ENCODE data around the gene TLE4. TPM values are rescaled to one million over a fixed set of nuclear protein-coding genes. Genes with fewer than 3 reads are reported as not detected.

The TLE4 gene
- total RNA-seq, 1 experiment from 2014 or later = 8.7 TPM

GRCh38 chr9:79568337-79569101 is 3.2 kb upstream of the TLE4 start:
- POLR2A ChIA-PET = interaction anchor here (1.0 to 1.3 kb wide), 3 partner anchors 25 to 579 kb away, joined by 3 to 5 read pairs (median 3); no protein-coding TSS in a partner anchor

GRCh38 chr9:79569814-79570447 is 1.8 kb upstream of the TLE4 start:
- Mint-ChIP-seq H3K27ac (ENCODE audit: low read depth, unreplicated experiment) (no peak overlapping the region), H3K4me1 (ENCODE audit: insufficient read depth, unreplicated experiment) (peaks cover 10% of the 10 kb centered on the region), H3K4me3 (ENCODE audit: unreplicated experiment) (no peak overlapping the region), H3K9me3 (ENCODE audit: unreplicated experiment) (no peaks in the 10 kb centered on the region), H3K27me3 (ENCODE audit: insufficient read depth, unreplicated experiment) (no peaks in the 10 kb centered on the region), H3K36me3 (ENCODE audit: insufficient read depth, unreplicated experiment) (no peaks in the 10 kb centered on the region)
- intact Hi-C loops (cut with micrococcal nuclease) = loop anchor here (5.0 to 10.0 kb wide), 3 partner anchors 85 to 968 kb away; no protein-coding TSS in a partner anchor
- TF ChIP-seq CTCF (IDR thresholded peaks at IDR 0.05; ENCODE audit: unreplicated experiment) = no peak
- POLR2A ChIA-PET = no interaction called here
- BruUV-seq (replicated peaks) = no TSS peak
- DNase-seq (ENCODE audit: unreplicated experiment) = no peak
- CTCF ChIA-PET = interaction anchor here (0.6 to 1.1 kb wide), 3 partner anchors 8 to 440 kb away, joined by 3 read pairs; no protein-coding TSS in a partner anchor

More at GRCh38 chr9:79568337-79569101, 3.2 kb upstream of the TLE4 start:
- Mint-ChIP-seq H3K27me3 (ENCODE audit: insufficient read depth, unreplicated experiment) (no peaks in the 10 kb centered on the region), H3K36me3 (ENCODE audit: insufficient read depth, unreplicated experiment) (no peaks in the 10 kb centered on the region), H3K4me3 (ENCODE audit: unreplicated experiment) (no peak overlapping the region), H3K9me3 (ENCODE audit: unreplicated experiment) (no peaks in the 10 kb centered on the region), H3K27ac (ENCODE audit: low read depth, unreplicated experiment) (no peak overlapping the region), H3K4me1 (ENCODE audit: insufficient read depth, unreplicated experiment) (no peaks in the 10 kb centered on the region)
- CTCF ChIA-PET = interaction anchor here (0.6 to 2.3 kb wide), 3 partner anchors 136 to 439 kb away, joined by 3 to 8 read pairs (median 6); no protein-coding TSS in a partner anchor
- BruUV-seq (replicated peaks) = no TSS peak
- intact Hi-C loops (cut with micrococcal nuclease) = no loop called here
- no peak for DNase-seq (ENCODE audit: unreplicated experiment)
- no peak for TF ChIP-seq CTCF (IDR thresholded peaks at IDR 0.05; ENCODE audit: unreplicated experiment)

GRCh38 chr9:79570448-79571308 is 1.1 kb upstream of the TLE4 start:
- Mint-ChIP-seq H3K9me3 (ENCODE audit: unreplicated experiment) (no peaks in the 10 kb centered on the region), H3K27ac (ENCODE audit: low read depth, unreplicated experiment) (no peak overlapping the region), H3K4me3 (ENCODE audit: unreplicated experiment) (no peak overlapping the region), H3K27me3 (ENCODE audit: insufficient read depth, unreplicated experiment) (no peaks in the 10 kb centered on the region), H3K36me3 (ENCODE audit: insufficient read depth, unreplicated experiment) (no peaks in the 10 kb centered on the region), H3K4me1 (ENCODE audit: insufficient read depth, unreplicated experiment) (peaks cover 13% of the 10 kb centered on the region)
- CTCF ChIA-PET = interaction anchor here (0.6 to 1.4 kb wide), 7 partner anchors 13 to 1153 kb away, joined by 3 to 5 read pairs (median 4); no protein-coding TSS in a partner anchor
- BruUV-seq (replicated peaks) = no TSS peak
- intact Hi-C loops (cut with micrococcal nuclease) = loop anchor here (1.0 to 10.0 kb wide), 4 partner anchors 86 to 968 kb away; no protein-coding TSS in a partner anchor
- POLR2A ChIA-PET = interaction anchor here (0.6 to 2.2 kb wide), 18 partner anchors 12 to 602 kb away, joined by 3 to 32 read pairs (median 6); no protein-coding TSS in a partner anchor
- DNase-seq (ENCODE audit: unreplicated experiment) = no peak
- TF ChIP-seq CTCF (IDR thresholded peaks at IDR 0.05; ENCODE audit: unreplicated experiment) = no peak
